NOMO-1 treated with DMSO at 0.1 percent for 48 hours (cell line): ENCODE measurements around the gene ARMH3.

Source experiments
- DNase-seq: peaks from one replicate; lab custom pipeline; 2025; ENCODE audit not compliant: unreplicated experiment; lab: John Stamatoyannopoulos, UW

The ARMH3 gene

GRCh38 chr10:101902032-101902819 is 153.7 kb downstream of the ARMH3 start:
- DNase-seq, result no peak

- no peak for DNase-seq
Observed at GRCh38 chr10:101901340-101901739, 154.6 kb downstream of the ARMH3 start.

GRCh38 chr10:101897633-101898032 is 158.3 kb downstream of the ARMH3 start:
- DNase-seq, result no peak

- DNase-seq, result no peak
Observed at GRCh38 chr10:101896225-101896877, 159.6 kb downstream of the ARMH3 start.

GRCh38 chr10:101895781-101896180 is 160.2 kb downstream of the ARMH3 start:
- no peak for DNase-seq

GRCh38 chr10:101894742-101895141 is 161.2 kb downstream of the ARMH3 start:
- DNase-seq, result no peak

- no peak for DNase-seq
Observed at GRCh38 chr10:101894266-101894665, 161.7 kb downstream of the ARMH3 start.

- DNase-seq, result no peak
Observed at GRCh38 chr10:101893510-101894120, 162.4 kb downstream of the ARMH3 start.

GRCh38 chr10:101892782-101893391 is 163.1 kb downstream of the ARMH3 start:
- no peak for DNase-seq

GRCh38 chr10:101889256-101890210 is 166.4 kb downstream of the ARMH3 start:
- DNase-seq, result peak; percentile 58

- DNase-seq, result no peak
Observed at GRCh38 chr10:101888251-101888949, 167.6 kb downstream of the ARMH3 start.

- DNase-seq, result no peak
Observed at GRCh38 chr10:101887775-101888174, 168.2 kb downstream of the ARMH3 start.

GRCh38 chr10:101886521-101887312 is 169.3 kb downstream of the ARMH3 start:
- no peak for DNase-seq

- no peak for DNase-seq
Observed at GRCh38 chr10:101881036-101881774, 174.8 kb downstream of the ARMH3 start.

GRCh38 chr10:101880232-101880573 is 175.8 kb downstream of the ARMH3 start:
- no peak for DNase-seq

GRCh38 chr10:101879456-101880231 is 176.3 kb downstream of the ARMH3 start:
- DNase-seq, result no peak

GRCh38 chr10:101878869-101879268 is 177.1 kb downstream of the ARMH3 start:
- DNase-seq, result no peak
